Activated naive CD4-positive, alpha-beta T cell treated with anti-CD3 and anti-CD28 coated beads, Interleukin-2, amount 50 U/mL, for 16 hours (primary cell): ENCODE results near the gene LYAR.

Experiments
- DNase-seq: peaks from one replicate; pipeline ENCODE4 v3.0.0-alpha.2; 2020

LYAR gene

GRCh38 chr4:4289941-4290850 is at the start of gene LYAR, which contains the start of gene ZBTB49:
TSS of gene LYAR (minus strand) at chr4:4290154. CDS start at chr4:4283742, 6,412 bp downstream.
TSS of gene ZBTB49 (plus strand) at chr4:4290251. CDS start at chr4:4299946, 9,695 bp downstream.
- DNase-seq, result peak; percentile 96

GRCh38 chr4:4339504-4340085 is 49.6 kb upstream of the LYAR start:
- no peak for DNase-seq

- no peak for DNase-seq
Observed at GRCh38 chr4:4338210-4339001, 48.5 kb upstream of the LYAR start.

GRCh38 chr4:4334798-4335520 is 45.0 kb upstream of the LYAR start:
- peak; percentile 73 for DNase-seq

GRCh38 chr4:4333265-4333706 is 43.3 kb upstream of the LYAR start:
- DNase-seq, result no peak

- DNase-seq, result no peak
Observed at GRCh38 chr4:4332529-4332928, 42.6 kb upstream of the LYAR start.

- DNase-seq, result no peak
Observed at GRCh38 chr4:4330794-4331193, 40.8 kb upstream of the LYAR start.

- DNase-seq, result no peak
Observed at GRCh38 chr4:4329496-4329895, 39.5 kb upstream of the LYAR start.

- DNase-seq, result no peak
Observed at GRCh38 chr4:4328840-4329239, 38.9 kb upstream of the LYAR start.

- no peak for DNase-seq
Observed at GRCh38 chr4:4328206-4328605, 38.3 kb upstream of the LYAR start.

- no peak for DNase-seq
Observed at GRCh38 chr4:4327652-4328121, 37.7 kb upstream of the LYAR start.

- DNase-seq, result no peak
Observed at GRCh38 chr4:4326166-4326565, 36.2 kb upstream of the LYAR start.

- DNase-seq, result no peak
Observed at GRCh38 chr4:4325321-4325720, 35.4 kb upstream of the LYAR start.

- no peak for DNase-seq
Observed at GRCh38 chr4:4323705-4324534, 34.0 kb upstream of the LYAR start.

GRCh38 chr4:4321951-4322688 is 32.2 kb upstream of the LYAR start:
- DNase-seq, result no peak

- DNase-seq, result no peak
Observed at GRCh38 chr4:4320951-4321714, 31.2 kb upstream of the LYAR start.

- no peak for DNase-seq
Observed at GRCh38 chr4:4320528-4320927, 30.6 kb upstream of the LYAR start.

GRCh38 chr4:4317496-4318232 is 27.7 kb upstream of the LYAR start:
- no peak for DNase-seq

GRCh38 chr4:4316150-4316495 is 26.2 kb upstream of the LYAR start:
- DNase-seq, result no peak
